Suppressor macrophage treated with lipopolysaccharide for 1 hour (primary cell): ENCODE results near the gene NANOS1.

Source experiments
- DNase-seq, 3 donors: peaks; one replicate each; pipeline ENCODE4 v3.0.0-alpha.2; 2020 to 2022

NANOS1 gene

GRCh38 chr10:119061926-119062325 lies 32.4 kb downstream of the NANOS1 start:
- DNase-seq: no peak

- no peak for DNase-seq
Measured at GRCh38 chr10:119070395-119071165, 41.1 kb downstream of the NANOS1 start.

GRCh38 chr10:119073584-119073983 lies 44.1 kb downstream of the NANOS1 start:
- DNase-seq: no peak

GRCh38 chr10:119078422-119079179 lies 49.1 kb downstream of the NANOS1 start:
- no peak for DNase-seq

- peak; percentile 88 to 95 (median 94) for DNase-seq
Measured at GRCh38 chr10:119079599-119080520, 50.3 kb downstream of the NANOS1 start.

- peak; percentile 97 to 99 (median 98) for DNase-seq
Measured at GRCh38 chr10:119080521-119081259, 51.2 kb downstream of the NANOS1 start, which contains the start of gene EIF3A. EIF3A (minus strand) TSS chr10:119080817; CDS start chr10:119080676, 141 bp downstream.
